Measurements from ENCODE around the gene EXOC4.

The EXOC4 gene

GRCh38 chr7:133850497-133851280 is 597.8 kb downstream of the EXOC4 start:
- DNase-seq = no peak

- DNase-seq = no peak
These were observed 598.5 kb downstream of the EXOC4 start for GRCh38 chr7:133851411-133851810.

GRCh38 chr7:133853706-133854276 is 600.9 kb downstream of the EXOC4 start:
- no peak for DNase-seq

GRCh38 chr7:133854739-133855138 is 601.9 kb downstream of the EXOC4 start:
- DNase-seq = no peak

DNA sequence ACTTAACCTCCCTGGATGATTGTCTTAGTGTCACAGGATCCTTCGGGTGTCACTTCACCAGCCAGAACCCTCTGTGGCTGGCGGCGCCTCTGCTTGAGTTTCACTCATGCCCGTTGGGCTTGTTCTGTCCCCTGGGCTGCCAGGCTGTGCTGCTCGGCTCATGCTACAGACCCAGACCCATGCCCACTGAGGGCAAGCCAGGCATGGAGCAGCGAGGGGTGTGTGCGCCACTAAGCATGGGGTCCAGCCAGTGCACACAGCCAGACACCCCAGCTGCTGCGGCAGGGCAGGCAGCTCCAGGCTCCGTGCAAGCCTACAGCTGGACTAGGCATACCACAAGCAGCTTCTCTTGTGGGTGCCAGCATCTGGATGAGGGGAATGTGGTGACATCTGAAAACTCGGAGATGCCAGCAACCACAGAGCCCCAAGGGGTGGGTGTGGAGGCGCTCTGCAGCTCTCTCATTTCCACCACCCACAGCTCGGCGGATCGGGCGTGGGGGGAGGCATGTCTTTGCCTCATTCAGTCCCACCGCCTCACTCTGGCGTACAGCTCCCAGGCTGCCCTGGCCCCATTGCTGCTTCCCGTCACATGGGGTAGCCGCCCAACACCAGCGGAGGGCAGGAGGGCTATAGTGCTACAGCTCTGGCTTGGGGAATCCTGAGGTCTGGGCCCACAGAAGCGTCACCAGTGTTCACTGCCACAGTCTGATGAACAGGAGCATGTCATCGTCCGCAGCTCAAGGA is 604.7 kb downstream of the EXOC4 start:
- DNase-seq = no peak

DNA sequence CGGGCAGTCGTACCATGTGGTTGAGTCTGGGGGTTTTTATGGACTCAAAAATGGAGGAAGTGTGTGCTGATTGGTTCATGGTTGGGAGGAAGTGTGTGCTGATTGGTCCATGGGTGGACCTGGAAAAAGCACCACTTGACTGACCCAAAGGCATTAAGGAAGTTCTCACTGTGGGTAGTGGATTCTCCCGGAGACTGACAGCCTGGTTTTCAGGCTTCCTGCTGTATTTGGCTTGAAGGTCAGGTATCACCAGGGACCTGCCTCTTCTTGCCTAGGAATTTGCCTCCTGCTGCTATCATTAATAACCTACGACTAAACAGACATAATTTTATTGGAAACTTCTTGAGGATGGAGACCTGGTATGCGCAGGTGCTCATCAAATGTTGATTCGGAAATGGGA is 605.4 kb downstream of the EXOC4 start:
- no peak for DNase-seq

- DNase-seq = no peak
These were observed 606.4 kb downstream of the EXOC4 start for GRCh38 chr7:133859231-133859630.

DNA sequence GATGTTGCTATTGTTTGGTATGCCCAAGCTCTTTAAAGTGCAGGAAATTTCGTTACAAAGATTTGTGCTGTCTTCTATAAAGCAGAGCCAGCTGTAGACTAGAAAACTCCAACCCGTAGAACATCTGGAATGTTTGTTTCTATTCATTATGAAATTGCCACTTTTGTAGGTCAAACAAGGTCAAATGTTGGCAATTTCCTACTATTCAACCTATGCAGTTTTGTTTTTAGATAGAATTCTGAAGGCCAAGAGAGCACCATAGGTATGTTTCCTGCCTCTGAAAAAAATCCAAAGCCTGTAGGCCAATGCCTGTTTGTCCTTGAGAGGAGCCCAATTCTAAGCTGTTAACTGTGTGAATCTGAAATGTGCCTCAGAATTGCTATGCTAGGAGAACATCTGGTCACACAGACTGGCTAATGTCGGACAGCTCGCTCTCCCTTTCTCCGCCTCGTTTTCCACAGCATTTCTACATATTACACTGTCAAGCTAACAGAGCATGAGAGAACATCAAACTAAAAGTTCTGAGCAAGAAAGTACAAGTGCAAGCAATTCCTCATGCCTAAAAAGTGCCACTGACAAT is 607.1 kb downstream of the EXOC4 start:
- no peak for DNase-seq

DNA sequence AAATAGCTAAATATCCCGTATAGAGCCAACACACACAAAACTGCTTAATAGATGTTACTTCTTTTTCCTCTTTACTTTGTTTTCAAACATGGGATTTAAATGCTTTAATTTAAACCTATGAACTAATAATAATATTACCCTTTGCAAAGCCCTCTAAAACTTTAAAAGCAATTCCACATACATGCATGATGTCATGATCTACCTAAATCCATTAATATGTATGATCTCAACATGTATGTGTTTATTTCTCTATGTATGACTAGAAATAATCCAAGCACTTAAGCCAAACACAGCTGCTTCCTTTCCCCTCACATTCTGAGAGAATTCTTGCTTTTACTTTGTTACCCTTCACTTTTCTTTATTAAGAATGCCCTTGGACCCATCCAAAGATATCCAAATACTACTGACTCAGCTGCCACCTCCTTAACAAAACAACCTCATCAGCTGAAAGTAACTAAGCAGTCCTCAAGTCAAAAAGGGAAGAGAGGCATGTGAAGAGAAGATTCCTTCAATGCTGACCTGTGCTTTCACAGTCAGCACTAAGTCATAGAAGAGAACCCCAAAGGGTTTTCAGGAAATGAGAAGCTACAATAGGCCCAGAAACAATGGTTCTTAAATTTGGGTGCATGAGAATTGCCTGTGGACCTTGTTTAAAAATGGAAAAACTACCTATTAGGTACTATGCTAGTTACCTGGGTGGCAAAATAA is 607.9 kb downstream of the EXOC4 start:
- DNase-seq = no peak

DNA sequence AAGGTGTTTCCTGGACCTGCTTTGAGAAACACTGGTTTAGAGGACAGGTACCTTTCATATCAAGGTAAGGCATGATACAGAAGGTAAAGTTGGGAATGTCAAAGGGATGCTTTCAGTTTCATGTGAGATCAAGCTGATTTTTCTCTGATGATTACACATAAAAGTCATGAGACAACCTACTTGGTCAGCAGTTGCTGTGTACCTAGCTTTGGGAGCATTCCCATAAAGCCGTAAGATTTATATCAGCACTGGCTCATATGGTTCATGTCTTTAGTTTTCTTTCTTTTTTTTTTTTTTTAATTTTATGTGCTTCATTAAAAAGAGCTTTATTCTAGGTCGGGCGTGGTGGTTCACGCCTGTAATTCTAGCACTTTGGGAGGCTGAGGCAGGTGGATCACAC is 609.0 kb downstream of the EXOC4 start:
- no peak for DNase-seq

DNA sequence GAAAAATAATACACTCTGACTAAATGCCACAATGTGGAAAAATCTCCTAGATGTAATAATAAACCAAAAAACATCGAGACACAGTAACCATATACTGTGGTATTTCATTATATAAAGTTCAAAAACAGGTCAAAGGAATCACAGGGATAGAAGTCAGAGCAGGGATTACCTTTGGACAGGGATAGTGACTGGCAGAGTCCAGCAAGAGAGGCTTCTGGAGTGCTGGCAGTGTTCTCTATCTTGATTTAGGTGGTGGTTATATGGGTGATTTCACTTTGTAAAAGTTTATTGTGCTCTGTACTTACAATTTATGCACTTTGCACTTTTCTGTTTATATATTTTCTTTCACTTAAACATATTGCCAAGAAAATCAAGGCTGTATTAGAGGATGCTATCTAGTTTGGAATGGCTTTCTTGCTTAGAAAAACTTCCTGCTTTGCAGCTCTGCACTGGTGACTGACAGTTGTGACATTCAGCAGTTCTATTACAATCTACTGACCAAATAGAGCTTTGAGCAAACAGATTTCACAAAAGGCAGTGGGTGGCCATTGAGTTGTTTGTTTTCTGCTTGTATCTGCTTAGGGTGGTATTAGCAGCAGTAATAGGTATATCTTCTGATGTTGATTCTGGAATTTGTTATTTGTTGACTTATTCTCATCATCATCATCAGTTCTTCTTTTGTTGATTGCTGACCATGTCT is 610.6 kb downstream of the EXOC4 start:
- no peak for DNase-seq

DNA sequence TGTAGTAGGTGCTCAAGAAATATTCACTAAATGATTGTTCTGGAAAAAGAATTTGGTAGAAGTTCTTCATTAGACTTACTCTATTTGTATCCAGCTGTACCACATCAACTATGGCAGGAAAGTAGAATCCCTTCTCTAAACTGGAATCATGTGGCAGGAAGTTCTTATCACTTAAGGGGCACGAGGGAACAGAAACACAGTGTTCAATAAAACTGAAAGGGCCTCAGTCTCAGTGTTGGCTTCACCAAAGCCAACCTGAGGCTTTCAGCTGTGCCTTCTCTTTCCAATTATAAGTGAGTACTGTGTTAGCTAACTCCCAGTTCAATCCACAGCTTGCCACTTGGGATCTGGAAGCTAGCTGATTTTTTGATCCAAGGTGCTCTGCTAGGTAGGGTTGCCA is 616.7 kb downstream of the EXOC4 start:
- no peak for DNase-seq

DNA sequence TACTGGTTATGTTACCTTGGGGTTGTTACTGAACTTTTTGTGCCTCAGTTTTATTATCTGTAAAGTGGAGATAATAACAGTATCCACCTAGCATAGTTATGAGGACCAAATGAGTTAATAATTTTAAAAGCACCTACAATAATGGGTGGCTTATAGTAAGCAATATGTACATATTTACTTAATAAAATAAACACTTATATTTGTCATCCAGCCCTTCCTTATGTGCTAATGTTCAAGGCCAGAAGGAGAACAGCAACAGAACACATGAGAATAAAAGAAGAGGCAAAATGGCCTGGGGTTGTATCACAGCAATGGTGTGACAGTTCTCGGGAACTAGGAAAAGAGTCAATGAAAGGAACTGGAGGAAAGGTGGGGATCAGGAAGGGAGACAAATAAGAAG is 618.9 kb downstream of the EXOC4 start:
- DNase-seq = no peak

GRCh38 chr7:133873187-133873586 is 620.3 kb downstream of the EXOC4 start:
- no peak for DNase-seq

- no peak for DNase-seq
These were observed 620.8 kb downstream of the EXOC4 start for GRCh38 chr7:133873631-133874030.

DNA sequence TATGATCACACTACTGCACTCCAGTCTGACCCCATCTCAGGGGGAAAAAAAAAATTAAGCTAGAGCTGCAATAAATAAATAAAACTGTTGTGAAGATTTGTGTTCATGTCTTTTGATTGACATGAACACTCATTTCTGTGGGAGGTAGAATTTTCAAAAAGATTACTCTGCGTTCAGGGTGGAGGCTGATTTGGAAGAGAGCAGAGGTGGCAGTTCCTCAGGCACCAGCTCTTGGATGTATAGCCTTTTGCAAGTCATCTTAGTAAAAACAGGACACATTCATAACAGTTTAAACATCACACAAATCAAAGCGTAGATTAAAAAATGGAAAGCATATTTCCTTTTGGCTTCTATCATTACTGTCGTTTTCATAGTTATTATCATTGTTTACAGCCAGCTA is 630.7 kb downstream of the EXOC4 start:
- no peak for DNase-seq

DNA sequence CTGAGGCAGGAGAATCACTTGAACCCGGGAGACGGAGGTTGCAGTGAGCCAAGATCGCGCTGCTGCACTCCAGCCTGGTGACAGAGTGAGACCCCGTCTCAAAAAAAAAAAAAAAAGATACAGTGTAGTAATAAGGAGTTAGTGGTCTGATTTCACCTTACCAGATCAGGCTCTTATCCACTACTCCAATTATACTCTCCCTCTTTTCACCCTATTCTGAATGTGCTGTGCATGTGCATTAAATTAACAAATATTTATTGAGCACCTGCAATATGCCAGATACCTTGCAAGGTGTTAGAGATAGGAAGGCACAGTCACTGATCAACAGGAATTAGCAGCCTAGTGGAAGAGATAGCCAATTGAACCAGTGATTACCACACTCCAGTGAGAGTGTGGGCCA is 632.3 kb downstream of the EXOC4 start:
- DNase-seq = no peak

GRCh38 chr7:133886086-133886485 is 633.2 kb downstream of the EXOC4 start:
- no peak for DNase-seq

DNA sequence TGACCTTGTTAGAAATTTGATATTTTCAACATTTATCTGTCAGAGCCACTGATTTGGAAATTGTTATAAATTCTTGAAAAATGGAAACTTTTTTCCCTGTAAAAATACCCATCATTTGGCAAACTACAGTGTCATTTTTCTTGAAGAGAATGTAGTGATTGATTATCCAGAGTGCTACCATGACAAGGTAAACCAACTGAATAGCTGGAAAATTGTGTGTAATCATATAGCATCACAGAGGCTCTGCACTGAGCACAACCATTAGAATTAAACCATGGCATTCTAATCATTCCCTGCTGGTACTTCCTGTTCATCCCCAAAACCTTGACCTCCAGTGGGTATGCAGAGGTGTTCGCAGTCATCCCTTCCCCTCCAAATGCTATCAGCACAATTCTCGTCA is 633.9 kb downstream of the EXOC4 start:
- no peak for DNase-seq

GRCh38 chr7:133887459-133887858 is 634.6 kb downstream of the EXOC4 start:
- no peak for DNase-seq

- DNase-seq = no peak
These were observed 635.4 kb downstream of the EXOC4 start for GRCh38 chr7:133888061-133888930.

Measured in SIG-M5 (cell line).